Measurements from ENCODE around the gene SLC9A9.

Gene SLC9A9

GRCh38 chr3:143339451-143339850 lies 508.8 kb downstream of the SLC9A9 start:
- DNase-seq, result no peak

- no peak for DNase-seq
These were observed 510.9 kb downstream of the SLC9A9 start for GRCh38 chr3:143337387-143337786.

- DNase-seq, result no peak
These were observed 514.0 kb downstream of the SLC9A9 start for GRCh38 chr3:143334231-143334630.

- no peak for DNase-seq
These were observed 514.9 kb downstream of the SLC9A9 start for GRCh38 chr3:143333367-143333766.

- no peak for DNase-seq
These were observed 516.2 kb downstream of the SLC9A9 start for GRCh38 chr3:143332026-143332425.

GRCh38 chr3:143331350-143331749 lies 516.9 kb downstream of the SLC9A9 start:
- DNase-seq, result no peak

GRCh38 chr3:143330296-143330868 lies 517.9 kb downstream of the SLC9A9 start:
- no peak for DNase-seq

- no peak for DNase-seq
These were observed 518.6 kb downstream of the SLC9A9 start for GRCh38 chr3:143329567-143330211.

GRCh38 chr3:143328451-143328850 lies 519.8 kb downstream of the SLC9A9 start:
- DNase-seq, result no peak

GRCh38 chr3:143326983-143327778 lies 521.1 kb downstream of the SLC9A9 start:
- no peak for DNase-seq

GRCh38 chr3:143321058-143321769 lies 527.1 kb downstream of the SLC9A9 start:
- no peak for DNase-seq

- peak; percentile 30 for DNase-seq
These were observed 532.5 kb downstream of the SLC9A9 start for GRCh38 chr3:143315766-143316165.

GRCh38 chr3:143314251-143315093 lies 533.8 kb downstream of the SLC9A9 start:
- no peak for DNase-seq

- DNase-seq, result no peak
These were observed 534.4 kb downstream of the SLC9A9 start for GRCh38 chr3:143313893-143314188.

- DNase-seq, result no peak
These were observed 535.0 kb downstream of the SLC9A9 start for GRCh38 chr3:143313025-143313892.

- no peak for DNase-seq
These were observed 537.2 kb downstream of the SLC9A9 start for GRCh38 chr3:143311096-143311495.

GRCh38 chr3:143309705-143310104 lies 538.6 kb downstream of the SLC9A9 start:
- no peak for DNase-seq

GRCh38 chr3:143307613-143308183 lies 540.6 kb downstream of the SLC9A9 start:
- peak; percentile 90 for DNase-seq

- DNase-seq, result peak; percentile 37
These were observed 541.9 kb downstream of the SLC9A9 start for GRCh38 chr3:143306407-143306806.

GRCh38 chr3:143302638-143303171 lies 545.6 kb downstream of the SLC9A9 start:
- no peak for DNase-seq

Measured in hematopoietic multipotent progenitor cell treated with erythropoietin and hydrocortisone succinate and interleukin-3 and kit ligand, for 6 days (in vitro differentiated cells).